ENCODE data around the gene IPCEF1.

- TF ChIP-seq, protein P1, sequence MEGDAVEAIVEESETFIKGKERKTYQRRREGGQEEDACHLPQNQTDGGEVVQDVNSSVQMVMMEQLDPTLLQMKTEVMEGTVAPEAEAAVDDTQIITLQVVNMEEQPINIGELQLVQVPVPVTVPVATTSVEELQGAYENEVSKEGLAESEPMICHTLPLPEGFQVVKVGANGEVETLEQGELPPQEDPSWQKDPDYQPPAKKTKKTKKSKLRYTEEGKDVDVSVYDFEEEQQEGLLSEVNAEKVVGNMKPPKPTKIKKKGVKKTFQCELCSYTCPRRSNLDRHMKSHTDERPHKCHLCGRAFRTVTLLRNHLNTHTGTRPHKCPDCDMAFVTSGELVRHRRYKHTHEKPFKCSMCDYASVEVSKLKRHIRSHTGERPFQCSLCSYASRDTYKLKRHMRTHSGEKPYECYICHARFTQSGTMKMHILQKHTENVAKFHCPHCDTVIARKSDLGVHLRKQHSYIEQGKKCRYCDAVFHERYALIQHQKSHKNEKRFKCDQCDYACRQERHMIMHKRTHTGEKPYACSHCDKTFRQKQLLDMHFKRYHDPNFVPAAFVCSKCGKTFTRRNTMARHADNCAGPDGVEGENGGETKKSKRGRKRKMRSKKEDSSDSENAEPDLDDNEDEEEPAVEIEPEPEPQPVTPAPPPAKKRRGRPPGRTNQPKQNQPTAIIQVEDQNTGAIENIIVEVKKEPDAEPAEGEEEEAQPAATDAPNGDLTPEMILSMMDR (IDR thresholded peaks at IDR 0.05) = no peak
- no peak for TF ChIP-seq POLR2A (IDR thresholded peaks at IDR 0.05)
- no peak for TF ChIP-seq EP300 (IDR thresholded peaks at IDR 0.05)
- no peak for TF ChIP-seq POLR2AphosphoS5 (IDR thresholded peaks at IDR 0.05)
Measured at GRCh38 chr6:154242617-154243357, 113.8 kb downstream of the IPCEF1 start.

Measured in suprapubic skin (tissue), 4 donors.